ENCODE measurements around the gene SLC25A48.

SLC25A48 gene

GRCh38 chr5:135920199-135920598 lies 85.7 kb downstream of the SLC25A48 start:
- DNase-seq (ENCODE audit: low read depth in 2 of 2) = no peak

GRCh38 chr5:135921388-135921787 lies 86.9 kb downstream of the SLC25A48 start:
- DNase-seq (ENCODE audit: low read depth in 2 of 2) = peak; percentile 12 to 24

GRCh38 chr5:135930029-135930948 lies 95.8 kb downstream of the SLC25A48 start:
- DNase-seq (ENCODE audit: low read depth in 2 of 2) = no peak

GRCh38 chr5:135930949-135931295 lies 96.5 kb downstream of the SLC25A48 start:
- no peak for DNase-seq (ENCODE audit: low read depth in 2 of 2)

GRCh38 chr5:135934939-135935338 lies 100.5 kb downstream of the SLC25A48 start:
- no peak for DNase-seq (ENCODE audit: low read depth in 2 of 2)

GRCh38 chr5:135937245-135937911 lies 102.9 kb downstream of the SLC25A48 start:
- no peak for DNase-seq (ENCODE audit: low read depth in 2 of 2)

Data from fibroblast of skin of left quadriceps (primary cell).